Liver (tissue), 9 donors: ENCODE data around the gene UNC5B. TPM values are rescaled to one million over a fixed set of nuclear protein-coding genes. Genes with fewer than 3 reads are reported as not detected.

ENCODE experiments used
- DNase-seq: peaks from one replicate; pipeline ENCODE4 v3.0.0-alpha.2; 2017; ENCODE audit warnings: low spot score
- H3K27ac ChIP-seq, 2 donors: one replicate each; pipeline ENCODE4 v1.7.0; 2013; ENCODE audit warnings: inconsistent platforms in 2 of 2, low read length in 2 of 2, control low read depth in 1 of 2, low read depth in 1 of 2, mild to moderate bottlenecking in 1 of 2
- H3K27me3 ChIP-seq, 4 donors: one replicate each; pipeline versions ENCODE4 v1.6.1 to v1.7.0; 2013; ENCODE audit warnings: low read length in 3 of 4, inconsistent platforms in 1 of 4, mild to moderate bottlenecking in 1 of 4, moderate library complexity in 1 of 4; ENCODE audit not compliant: control insufficient read depth in 4 of 4, insufficient read depth in 4 of 4
- H3K36me3 ChIP-seq, 4 donors: one replicate each; pipeline versions ENCODE4 v1.6.1 to v1.7.0; 2013; ENCODE audit warnings: low read length in 3 of 4, mild to moderate bottlenecking in 3 of 4, low read depth in 1 of 4, moderate library complexity in 1 of 4; ENCODE audit not compliant: control insufficient read depth in 4 of 4, insufficient read depth in 3 of 4
- H3K4me1 ChIP-seq, 4 donors: one replicate each; pipeline versions ENCODE4 v1.6.1 to v1.7.0; 2013; ENCODE audit warnings: low read length in 3 of 4, mild to moderate bottlenecking in 3 of 4, moderate library complexity in 1 of 4; ENCODE audit not compliant: control insufficient read depth in 4 of 4, insufficient read depth in 4 of 4
- H3K4me3 ChIP-seq, 3 donors: one replicate each; pipeline versions ENCODE4 v1.6.1 to v1.7.0; 2013; ENCODE audit warnings: low read length in 3 of 3, control low read depth in 1 of 3, low read depth in 1 of 3, mild to moderate bottlenecking in 1 of 3
- H3K9ac ChIP-seq, 2 donors: one replicate each; pipeline ENCODE4 v1.7.0; 2013; ENCODE audit warnings: low read length in 2 of 2, mild to moderate bottlenecking in 2 of 2, moderate library complexity in 2 of 2, control low read depth in 1 of 2, low read depth in 1 of 2
- H3K9me3 ChIP-seq, 4 donors: one replicate each; pipeline versions ENCODE4 v1.6.1 to v1.7.0; 2013; ENCODE audit warnings: low read length in 3 of 4; ENCODE audit not compliant: control insufficient read depth in 4 of 4
- CTCF ChIP-seq: fragments of 150-350 bp; IDR thresholded peaks from 2 replicates; pipeline ENCODE4 v1.5.1; 2017; ENCODE audit warnings: improper control_type of control experiment, low read depth, low read length; ENCODE audit not compliant: missing input control
- EGR1 ChIP-seq, 2 donors: IDR thresholded peaks; 2 replicates each; pipeline ENCODE4 v1.6.1; 2016 to 2018; ENCODE audit warnings: antibody characterized with exemption in 2 of 2, low read depth in 2 of 2
- FOXA1 ChIP-seq: IDR thresholded peaks from 2 replicates; pipeline ENCODE4 v1.6.1; 2016; ENCODE audit warnings: antibody characterized with exemption
- GABPA ChIP-seq, 2 donors: IDR thresholded peaks in 1 of 2; conservative IDR thresholded peaks in 1 of 2; 2 replicates each; pipeline ENCODE4 v1.6.1; 2016; ENCODE audit warnings: antibody characterized with exemption in 2 of 2, mild to moderate bottlenecking in 1 of 2, moderate library complexity in 1 of 2
- HNF4G ChIP-seq: IDR thresholded peaks from 2 replicates; pipeline ENCODE4 v1.6.1; 2016; ENCODE audit warnings: antibody characterized with exemption
- JUND ChIP-seq, 2 donors: IDR thresholded peaks; 2 replicates each; pipeline ENCODE4 v1.6.1; 2016; ENCODE audit warnings: antibody characterized with exemption in 2 of 2
- MAX ChIP-seq: IDR thresholded peaks from 2 replicates; pipeline ENCODE4 v1.6.1; 2016; ENCODE audit warnings: antibody characterized with exemption
- NR2F2 ChIP-seq: IDR thresholded peaks from 2 replicates; pipeline ENCODE4 v1.6.1; 2016; ENCODE audit warnings: antibody characterized with exemption
- RAD21 ChIP-seq, 2 donors: IDR thresholded peaks; 2 replicates each; pipeline ENCODE4 v1.6.1; 2016; ENCODE audit warnings: antibody characterized with exemption in 2 of 2, mild to moderate bottlenecking in 2 of 2
- REST ChIP-seq: IDR thresholded peaks from 2 replicates; pipeline ENCODE4 v1.6.1; 2016; ENCODE audit warnings: antibody characterized with exemption, mild to moderate bottlenecking
- RXRA ChIP-seq, 2 donors: IDR thresholded peaks; 2 replicates each; pipeline ENCODE4 v1.6.1; 2017 to 2018; ENCODE audit warnings: antibody characterized with exemption in 2 of 2, mild to moderate bottlenecking in 1 of 2
- SP1 ChIP-seq: IDR thresholded peaks from 2 replicates; pipeline ENCODE4 v1.6.1; 2018; ENCODE audit warnings: antibody characterized with exemption, mild to moderate bottlenecking
- TAF1 ChIP-seq: conservative IDR thresholded peaks from 2 replicates; pipeline ENCODE4 v1.6.1; 2016; ENCODE audit warnings: antibody characterized with exemption, mild to moderate bottlenecking
- YY1 ChIP-seq: IDR thresholded peaks from 2 replicates; pipeline ENCODE4 v1.6.1; 2016; ENCODE audit warnings: antibody characterized with exemption, mild to moderate bottlenecking
- ZBTB33 ChIP-seq: IDR thresholded peaks from 2 replicates; pipeline ENCODE4 v1.6.1; 2016; ENCODE audit warnings: antibody characterized with exemption
- WGBS: extraction: QIAGEN DNeasy Blood & Tissue Kit; methylation state at CpG from one replicate; pipeline ENCODE4 v1.1.7; 2013; 5-methylcytosine and 5-hydroxymethylcytosine counted together
- polyA plus RNA-seq, 2 donors: library from polyadenylated mRNA; stranded (reverse) in 1 of 2; unstranded in 1 of 2; fragments of 200-250 nt in 1 of 2; fragments of >200 nt in 1 of 2; fragmentation: Nextera tagmentation in 1 of 2; extraction: Ambion mirVana in 1 of 2; gene quantifications; one replicate each; pipeline versions ENCODE4 v1.2.1 to v1.2.3, GENCODE V29; 2013 to 2015
- total RNA-seq, 2 donors: library from RNA; depleted of rRNA; stranded (reverse); fragments of >200 nt; gene quantifications; one replicate each; pipeline ENCODE4 v1.2.3, GENCODE V29; 2014
- donor health status: healthy.
- donor health status: healthy.
- donor health status: healthy.
- donor health status: healthy.
- donor health status: healthy.

UNC5B gene
- total and polyA plus RNA-seq, 4 donors: 0.56 to 1.8 (median 1.3) TPM

GRCh38 chr10:71325267-71325666, 112.9 kb downstream of the UNC5B start:
- no peak overlapping the region for H3K9ac ChIP-seq
- TF ChIP-seq RAD21 (IDR thresholded peaks at IDR 0.05) (no peak), RXRA (IDR thresholded peaks at IDR 0.05) (no peak), TAF1 (no peak), NR2F2 (no peak), FOXA1 (no peak), MAX (no peak), HNF4G (no peak), JUND (IDR thresholded peaks at IDR 0.05) (no peak), EGR1 (IDR thresholded peaks at IDR 0.05; ENCODE audit: low read depth in 2 of 2) (no peak), CTCF (no peak), GABPA (IDR thresholded peaks at IDR 0.05 in 1 of 2, conservative IDR thresholded peaks at IDR 0.05 in 1 of 2) (no peak), REST (no peak), SP1 (no peak)
- peaks cover 3 to 14% (median 9%) of the 10 kb centered on the region in 4 donors for H3K36me3 ChIP-seq
- WGBS: 91% methylated on average over 6 of the region's 6 CpGs
- no peaks in the 10 kb centered on the region for H3K27me3 ChIP-seq
- H3K4me1 ChIP-seq: peaks cover 2 to 10% (median 5%) of the 10 kb centered on the region in 4 donors
- no peak for DNase-seq
- H3K27ac ChIP-seq: no peak overlapping the region
- H3K4me3 ChIP-seq: no peak overlapping the region
- no peaks in the 10 kb centered on the region for H3K9me3 ChIP-seq

DNA sequence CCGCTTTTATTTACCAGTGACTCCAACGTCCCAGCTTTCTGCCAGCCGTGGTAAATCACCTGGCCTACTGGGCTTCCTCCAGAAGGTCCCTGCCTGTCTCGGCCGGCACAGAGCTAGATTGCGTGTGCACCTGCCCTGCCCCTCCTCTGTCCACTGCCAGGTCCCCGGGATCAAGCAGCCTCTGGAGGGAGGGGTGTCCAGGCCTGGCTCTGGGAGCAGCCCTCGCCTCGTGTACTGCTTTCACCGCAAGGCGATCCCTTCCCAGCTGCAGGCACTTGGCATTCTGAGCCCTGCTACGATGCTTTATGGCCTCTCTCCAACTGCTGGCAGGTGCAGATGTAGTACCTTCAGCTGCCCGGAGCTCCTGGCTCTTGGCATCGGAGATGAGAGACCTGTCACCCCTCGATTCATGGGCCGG, 114.1 kb downstream of the UNC5B start:
- no peaks in the 10 kb centered on the region for H3K9me3 ChIP-seq
- no peaks in the 10 kb centered on the region for H3K27me3 ChIP-seq
- 71% methylated on average over 16 of the region's 16 CpGs for WGBS
- TF ChIP-seq JUND (IDR thresholded peaks at IDR 0.05) (no peak), TAF1 (no peak), YY1 (no peak), RXRA (IDR thresholded peaks at IDR 0.05) (no peak), GABPA (IDR thresholded peaks at IDR 0.05 in 1 of 2, conservative IDR thresholded peaks at IDR 0.05 in 1 of 2) (no peak), RAD21 (IDR thresholded peaks at IDR 0.05) (no peak), REST (no peak), MAX (no peak), NR2F2 (no peak), ZBTB33 (no peak), HNF4G (no peak), FOXA1 (no peak)
- no peak overlapping the region for H3K9ac ChIP-seq
- H3K4me3 ChIP-seq: no peak overlapping the region
- no peak overlapping the region for H3K27ac ChIP-seq
- peaks cover 3 to 14% (median 9%) of the 10 kb centered on the region in 4 donors for H3K36me3 ChIP-seq
- peaks cover 3 to 11% (median 3%) of the 10 kb centered on the region in 4 donors for H3K4me1 ChIP-seq
- no peak for DNase-seq
